Measurements from ENCODE around the gene RENBP.

The RENBP gene

GRCh38 chrX:153927672-153927921, 16.8 kb downstream of the RENBP start:
- DNase-seq (ENCODE audit: low read depth), result no peak
- TF ChIP-seq CTCF (IDR thresholded peaks at IDR 0.05; ENCODE audit: low read depth, low read length, missing control alignments), result no peak
- in situ Hi-C loops (cut with HindIII; ENCODE audit: low sequenced_read_pairs), result no loop called here
- H3K4me3 ChIP-seq (ENCODE audit: low read depth, low read length), result peak overlapping the region; percentile 55

DNA sequence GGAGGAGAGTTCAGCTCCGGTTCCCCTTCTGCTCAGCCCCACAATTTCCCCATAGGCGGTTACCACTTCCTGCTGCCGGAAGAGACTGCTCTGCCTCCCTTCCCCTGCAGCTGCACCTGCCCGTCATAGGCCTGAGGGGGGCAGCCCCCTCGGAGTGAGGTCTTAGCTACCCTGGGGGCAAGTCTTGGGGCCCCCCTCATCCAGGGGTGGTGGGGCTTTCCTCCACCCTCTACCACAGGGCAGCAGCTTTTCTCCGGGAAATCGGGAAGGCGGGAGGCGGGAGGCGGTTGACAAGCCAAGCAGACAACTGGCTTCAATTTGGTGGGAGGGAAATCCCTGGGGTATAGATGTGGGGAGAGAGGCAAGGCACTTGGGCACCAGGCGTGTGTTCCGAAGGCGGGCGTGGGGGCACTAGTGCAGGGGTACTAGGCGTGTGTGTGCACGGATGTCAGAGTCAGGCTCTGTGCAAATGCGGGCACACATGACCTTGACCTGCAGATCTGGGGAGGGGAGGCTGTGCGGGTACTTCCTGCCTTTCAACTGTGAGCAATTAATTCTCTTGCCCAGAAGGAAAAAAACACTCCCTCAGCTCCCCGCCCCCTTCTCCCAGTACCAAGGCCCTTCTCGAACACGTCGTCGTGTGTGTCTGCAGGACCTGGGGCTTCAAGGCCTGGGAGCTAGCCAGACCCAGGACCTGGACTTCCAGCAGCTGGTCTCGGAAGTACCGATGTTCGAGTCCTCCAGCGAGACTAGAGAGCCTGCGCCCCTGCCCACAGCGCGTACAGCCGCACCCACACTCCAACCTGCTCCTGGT, 17.4 kb downstream of the RENBP start:
- DNase-seq (ENCODE audit: low read depth), result no peak
- H3K4me3 ChIP-seq (ENCODE audit: low read depth, low read length), result peak overlapping the region; percentile 55
- in situ Hi-C loops (cut with HindIII; ENCODE audit: low sequenced_read_pairs), result no loop called here
- no peak for TF ChIP-seq CTCF (IDR thresholded peaks at IDR 0.05; ENCODE audit: low read depth, low read length, missing control alignments)

- in situ Hi-C loops (cut with HindIII; ENCODE audit: low sequenced_read_pairs), result no loop called here
- no peak overlapping the region for H3K4me3 ChIP-seq (ENCODE audit: low read depth, low read length)
- no peak for TF ChIP-seq CTCF (IDR thresholded peaks at IDR 0.05; ENCODE audit: low read depth, low read length, missing control alignments)
- DNase-seq (ENCODE audit: low read depth), result no peak
Observed at GRCh38 chrX:153926552-153926857, 17.9 kb downstream of the RENBP start.

- TF ChIP-seq CTCF (IDR thresholded peaks at IDR 0.05; ENCODE audit: low read depth, low read length, missing control alignments), result no peak
- no peak for DNase-seq (ENCODE audit: low read depth)
- H3K4me3 ChIP-seq (ENCODE audit: low read depth, low read length), result peak within 1 kb of the TSS; percentile 55
- in situ Hi-C loops (cut with HindIII; ENCODE audit: low sequenced_read_pairs), result no loop called here
Observed at GRCh38 chrX:153925739-153926551, 18.5 kb downstream of the RENBP start, which contains the start of gene ARHGAP4. Gene ARHGAP4, minus strand, starts transcription at chrX:153926264. Its CDS starts 62 bp downstream, at chrX:153926202.

- no peak for DNase-seq (ENCODE audit: low read depth)
- no peak for TF ChIP-seq CTCF (IDR thresholded peaks at IDR 0.05; ENCODE audit: low read depth, low read length, missing control alignments)
- H3K4me3 ChIP-seq (ENCODE audit: low read depth, low read length), result no peak overlapping the region
- in situ Hi-C loops (cut with HindIII; ENCODE audit: low sequenced_read_pairs), result no loop called here
Observed at GRCh38 chrX:153925387-153925738, 19.1 kb downstream of the RENBP start.

GRCh38 chrX:153924149-153924861, 20.1 kb downstream of the RENBP start:
- in situ Hi-C loops (cut with HindIII; ENCODE audit: low sequenced_read_pairs), result no loop called here
- peak; percentile 4 for TF ChIP-seq CTCF (IDR thresholded peaks at IDR 0.05; ENCODE audit: low read depth, low read length, missing control alignments)
- no peak for DNase-seq (ENCODE audit: low read depth)
- H3K4me3 ChIP-seq (ENCODE audit: low read depth, low read length), result no peak overlapping the region

Measured in astrocyte of the cerebellum (primary cell).